Hematopoietic multipotent progenitor cell treated with erythropoietin and hydrocortisone succinate and interleukin-3 and kit ligand, for 17 days (in vitro differentiated cells): ENCODE measurements around the gene CZIB.
A peak's percentile ranks its signal among the peaks of the same experiment; 100 is the strongest.
"Not testable (repeated sequence)": the region's sequence is repeated elsewhere in the genome, so short reads cannot be mapped to it uniquely, and the experiment has no call there.

ENCODE experiments used
- DNase-seq: peaks from one replicate; pipeline ENCODE4 v3.0.0-alpha.2; 2015; ENCODE audit warnings: low spot score

The CZIB gene

DNA sequence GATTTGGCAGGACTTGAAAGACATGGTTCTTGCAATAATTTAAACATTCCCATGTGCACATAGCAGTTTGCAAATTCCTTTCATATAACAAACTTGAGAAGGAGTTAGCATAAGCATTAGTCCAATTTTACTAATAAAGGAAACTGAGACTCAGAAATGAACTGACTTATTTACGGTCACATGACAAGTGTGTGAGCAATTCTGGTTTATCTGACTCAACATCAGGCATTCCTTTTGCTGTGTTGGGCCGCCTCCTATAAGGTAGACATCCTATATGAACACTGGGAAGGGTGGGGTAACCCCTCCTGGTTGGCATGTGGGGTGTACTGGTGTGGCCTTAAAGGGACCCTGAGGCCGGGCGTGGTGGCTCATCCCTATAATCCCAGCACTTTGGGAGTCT is 32.3 kb downstream of the CZIB start:
- no peak for DNase-seq

DNA sequence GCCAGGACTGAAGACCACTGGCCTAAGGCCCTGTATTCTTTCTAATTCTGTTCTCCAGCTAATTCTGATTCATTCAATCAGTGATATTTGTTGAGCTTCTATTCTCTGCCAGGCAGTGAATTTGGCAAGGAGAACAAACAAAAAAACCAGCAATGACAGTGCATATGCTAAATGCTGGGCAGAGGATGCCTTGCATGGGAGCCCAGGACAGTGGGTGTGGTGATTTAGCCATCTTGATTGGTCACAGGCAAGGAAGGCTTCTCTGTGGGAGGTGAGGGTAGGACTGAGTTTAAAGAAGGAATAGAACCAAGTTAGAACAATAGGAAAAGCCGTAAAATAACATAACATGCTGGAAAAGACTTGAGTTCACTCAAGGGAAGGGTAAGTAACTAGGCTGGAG is 33.0 kb downstream of the CZIB start:
- no peak for DNase-seq

DNA sequence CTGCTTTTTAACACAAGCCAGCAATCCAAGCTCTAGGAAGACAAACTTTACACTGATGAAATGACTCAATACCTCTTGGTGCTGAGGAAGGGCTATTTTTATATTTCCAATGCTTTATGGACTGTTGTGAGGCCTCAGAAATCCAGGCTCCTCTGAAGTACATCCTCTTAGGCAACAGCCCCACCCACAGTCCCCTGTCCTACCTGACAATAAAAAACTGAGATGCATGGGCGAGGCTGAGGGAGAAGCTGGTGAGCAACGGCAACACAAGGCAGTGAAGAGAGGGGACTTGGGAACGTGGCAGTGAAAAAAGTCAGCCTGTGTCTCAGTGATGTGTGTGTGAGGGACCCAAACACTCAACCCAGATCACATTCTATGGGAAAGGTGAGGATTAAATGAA is 33.9 kb downstream of the CZIB start:
- DNase-seq = no peak

DNA sequence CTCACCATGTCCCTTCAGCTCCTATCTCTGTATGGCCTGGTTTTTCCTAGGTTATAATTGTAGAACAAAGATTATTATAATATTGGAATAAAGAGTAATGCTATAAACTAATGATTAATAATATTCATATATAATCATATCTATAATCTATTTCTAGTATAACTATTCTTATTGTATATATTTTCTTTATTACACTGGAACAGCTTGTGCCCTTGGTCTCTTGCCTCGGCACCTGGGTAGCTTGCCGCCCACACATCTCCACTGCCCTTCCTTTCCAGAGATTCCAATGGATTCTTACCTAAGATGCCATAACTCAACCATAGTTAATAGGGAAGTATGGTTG is 34.5 kb downstream of the CZIB start:
- DNase-seq = not testable (repeated sequence)

DNA sequence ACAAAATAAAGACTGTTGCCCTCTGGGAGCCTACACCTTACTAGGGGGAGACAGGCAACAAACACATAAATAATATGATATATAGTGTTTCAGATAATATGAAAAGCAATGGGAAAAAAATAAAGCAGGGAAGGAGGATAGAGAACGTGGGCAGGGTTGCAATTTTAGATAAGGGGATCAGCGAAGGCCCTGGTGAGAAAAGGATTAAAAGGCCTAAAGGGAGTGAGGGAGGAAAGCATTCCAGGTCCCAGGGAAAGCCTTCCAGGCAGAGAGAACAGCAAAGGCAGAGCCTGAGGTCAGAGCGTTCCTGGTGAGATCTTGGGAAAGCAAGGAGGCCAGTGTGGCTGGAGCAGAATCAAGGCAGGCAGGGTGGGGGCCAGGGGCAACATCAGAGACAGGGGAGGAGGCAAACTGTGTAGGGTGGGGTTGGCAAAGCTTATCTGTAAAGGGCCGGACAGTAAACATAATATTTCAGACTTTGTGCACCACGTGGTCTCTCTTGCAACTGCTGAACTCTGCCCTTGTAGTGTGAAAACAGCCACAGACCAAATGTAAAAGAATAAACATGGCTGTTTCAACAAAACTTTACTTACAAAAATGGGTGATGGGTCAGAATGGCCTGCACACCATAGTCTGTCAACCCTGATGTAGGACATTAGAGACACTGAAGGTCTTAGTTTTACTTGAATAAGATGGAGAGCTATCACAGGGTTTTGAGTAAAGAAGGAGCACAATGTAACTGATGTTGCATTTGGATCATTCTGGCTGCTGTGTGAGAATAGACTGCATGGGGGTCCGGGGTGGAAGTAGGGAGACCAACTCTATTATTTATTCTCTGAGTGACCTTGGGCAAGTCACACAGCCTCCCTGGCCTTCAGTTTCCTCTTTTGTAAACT is 37.1 kb downstream of the CZIB start:
- peak; percentile 73 for DNase-seq

DNA sequence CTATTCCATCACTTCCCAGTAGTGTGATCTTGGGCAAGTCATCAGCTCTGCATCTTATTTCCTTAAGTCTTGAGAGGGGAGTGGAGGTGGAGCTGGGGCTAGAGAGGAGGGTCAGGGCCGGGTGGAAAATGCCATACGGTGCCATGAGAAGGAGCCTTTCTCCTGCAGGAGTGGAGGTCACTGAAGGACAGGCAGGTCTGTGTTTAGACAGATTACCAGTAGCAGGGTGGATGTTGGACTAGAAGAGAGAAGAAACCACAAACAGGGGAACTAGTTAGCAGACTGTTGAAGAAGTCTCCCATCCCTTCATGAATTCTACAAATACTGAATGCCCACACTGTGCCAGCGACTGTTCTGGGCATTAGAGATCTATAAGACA is 37.7 kb downstream of the CZIB start:
- peak; percentile 40 for DNase-seq

DNA sequence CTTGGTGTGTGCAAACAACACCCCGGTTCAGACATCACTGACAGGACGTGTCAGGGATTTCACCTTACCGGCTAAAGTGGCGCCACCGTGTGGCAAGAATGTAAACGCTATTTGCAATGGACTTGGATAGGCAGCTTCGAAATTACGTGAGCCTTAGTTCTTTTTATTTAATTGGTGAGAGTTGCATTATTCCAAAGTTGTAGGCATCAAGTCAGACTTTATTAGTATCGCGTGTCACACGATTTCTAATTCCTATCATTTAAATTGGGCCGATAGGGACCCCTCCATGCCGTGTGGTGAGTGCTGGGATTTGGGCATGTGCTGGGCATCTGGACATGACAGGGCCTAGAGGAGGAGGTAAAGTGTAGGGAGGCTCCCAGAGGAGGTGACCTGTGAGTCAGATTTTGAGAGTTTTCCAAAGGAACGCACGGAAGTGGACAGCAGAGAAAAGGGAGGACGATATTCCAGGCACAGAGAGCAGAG is 38.3 kb downstream of the CZIB start:
- DNase-seq = peak; percentile 86

DNA sequence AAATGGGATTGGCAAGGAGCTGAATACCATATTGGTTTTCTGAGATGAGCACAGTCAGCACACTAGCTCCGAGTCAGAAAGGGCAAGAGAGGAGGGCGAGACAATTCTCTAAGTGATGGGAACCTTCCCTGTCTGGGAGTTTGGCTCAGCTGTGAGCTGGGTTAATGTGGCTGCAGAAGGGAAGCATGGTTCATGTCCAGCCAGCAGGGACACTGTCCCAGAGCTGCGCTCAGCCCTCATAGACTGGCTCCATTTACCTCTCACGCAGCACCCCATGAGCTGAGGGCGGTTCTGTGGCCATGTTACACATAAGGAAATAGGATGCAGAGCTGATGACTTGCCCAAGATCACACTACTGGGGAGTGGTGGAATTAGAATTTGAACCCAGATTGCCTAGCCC is 39.5 kb downstream of the CZIB start:
- DNase-seq = no peak

DNA sequence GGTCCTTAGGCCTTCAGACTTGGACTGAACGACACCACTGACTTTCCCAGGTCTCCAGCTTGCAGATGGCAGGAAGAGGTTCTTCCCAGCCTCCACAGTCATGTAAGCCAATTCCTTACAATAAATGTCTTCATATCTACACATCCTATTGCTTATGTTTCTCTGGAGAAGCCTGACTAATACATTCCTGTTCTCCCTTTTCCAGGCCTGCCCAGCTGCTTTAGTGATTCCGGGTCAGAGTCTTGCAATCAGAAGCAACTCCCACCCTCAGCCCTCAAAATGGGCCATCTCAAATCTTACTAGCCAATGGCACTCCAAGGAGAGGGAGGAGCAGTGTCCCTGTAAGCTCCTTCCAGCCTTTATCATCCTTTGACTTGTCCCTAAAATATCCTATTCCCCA is 40.2 kb downstream of the CZIB start:
- DNase-seq = no peak

DNA sequence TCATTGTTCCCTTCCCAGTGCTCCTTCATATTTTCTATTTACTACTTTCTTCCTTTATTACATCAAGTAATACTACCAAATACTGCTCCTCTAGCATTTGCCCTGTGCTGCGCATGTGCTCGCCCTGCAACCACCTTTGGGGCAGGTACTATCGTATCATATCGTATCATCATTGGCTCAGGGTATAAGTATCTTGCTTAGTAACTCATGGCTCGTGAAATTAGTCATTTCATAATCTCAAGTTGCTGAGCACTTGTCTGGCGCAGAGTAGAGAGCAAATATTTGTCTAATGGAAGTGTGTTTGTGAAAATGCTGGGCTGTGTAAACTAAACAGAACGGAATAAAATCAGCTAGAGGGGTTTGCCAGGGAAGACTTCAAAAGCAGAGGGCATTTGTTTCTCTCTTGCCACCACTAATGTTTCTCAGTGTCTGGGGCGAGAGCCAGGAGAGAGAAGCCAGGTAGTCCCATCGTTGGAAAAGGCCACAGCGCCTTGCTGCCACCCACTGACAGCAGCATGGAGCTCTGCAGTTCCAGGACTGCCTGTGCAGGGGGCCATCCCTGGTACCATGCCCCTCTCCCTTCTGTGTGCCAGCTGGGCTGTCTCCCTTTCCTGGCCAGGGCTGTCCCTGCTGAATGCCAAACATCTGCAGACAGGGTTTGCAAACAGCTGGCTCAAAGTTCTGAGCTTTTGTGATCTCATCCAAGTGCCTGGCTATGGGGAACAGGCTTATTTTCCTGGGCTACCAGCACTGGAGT is 43.8 kb downstream of the CZIB start:
- DNase-seq = no peak

DNA sequence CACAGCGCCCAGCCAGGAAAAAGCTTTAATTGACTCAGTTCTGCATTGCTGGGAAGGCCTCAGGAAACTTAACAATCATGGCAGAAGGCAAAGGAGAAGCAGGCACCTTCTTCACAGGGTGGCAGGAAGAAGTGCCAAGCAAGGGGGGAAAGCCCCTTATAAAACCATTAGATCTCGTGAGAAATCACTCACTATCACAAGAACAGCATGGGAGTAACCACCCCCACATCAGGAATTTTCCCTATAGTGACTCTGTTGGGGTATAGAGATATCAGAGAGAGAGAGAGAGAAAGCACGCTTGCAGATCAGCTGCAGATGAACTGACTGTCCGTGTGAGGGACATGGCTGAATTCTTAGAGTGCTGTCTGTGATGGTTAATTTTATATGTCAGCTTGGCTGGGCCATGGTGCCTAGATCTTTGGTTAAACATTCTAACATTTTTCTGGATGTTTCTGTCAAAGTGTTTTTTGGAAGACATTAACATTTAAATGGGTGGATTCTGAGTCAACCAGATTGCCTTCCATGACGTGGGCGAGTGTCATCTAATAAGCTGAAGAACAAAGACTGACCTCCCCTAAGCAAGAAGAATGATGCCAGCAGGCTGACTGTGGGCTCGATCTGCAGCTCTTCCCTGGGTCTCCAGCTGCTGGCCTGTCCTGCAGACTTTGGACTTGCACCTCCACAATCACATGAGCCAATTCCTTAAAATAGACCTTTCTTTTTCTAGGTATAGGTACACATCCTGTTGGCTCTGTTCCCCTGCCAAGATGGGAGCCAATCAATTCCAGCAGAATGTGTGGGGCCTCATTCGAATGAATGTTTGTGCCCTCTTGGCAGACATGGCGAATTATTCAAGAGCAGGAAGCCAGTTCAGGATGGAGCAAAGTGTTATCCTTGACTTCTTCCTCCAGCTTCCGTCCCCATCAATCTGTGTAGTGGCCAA is 45.2 kb downstream of the CZIB start:
- DNase-seq = no peak

DNA sequence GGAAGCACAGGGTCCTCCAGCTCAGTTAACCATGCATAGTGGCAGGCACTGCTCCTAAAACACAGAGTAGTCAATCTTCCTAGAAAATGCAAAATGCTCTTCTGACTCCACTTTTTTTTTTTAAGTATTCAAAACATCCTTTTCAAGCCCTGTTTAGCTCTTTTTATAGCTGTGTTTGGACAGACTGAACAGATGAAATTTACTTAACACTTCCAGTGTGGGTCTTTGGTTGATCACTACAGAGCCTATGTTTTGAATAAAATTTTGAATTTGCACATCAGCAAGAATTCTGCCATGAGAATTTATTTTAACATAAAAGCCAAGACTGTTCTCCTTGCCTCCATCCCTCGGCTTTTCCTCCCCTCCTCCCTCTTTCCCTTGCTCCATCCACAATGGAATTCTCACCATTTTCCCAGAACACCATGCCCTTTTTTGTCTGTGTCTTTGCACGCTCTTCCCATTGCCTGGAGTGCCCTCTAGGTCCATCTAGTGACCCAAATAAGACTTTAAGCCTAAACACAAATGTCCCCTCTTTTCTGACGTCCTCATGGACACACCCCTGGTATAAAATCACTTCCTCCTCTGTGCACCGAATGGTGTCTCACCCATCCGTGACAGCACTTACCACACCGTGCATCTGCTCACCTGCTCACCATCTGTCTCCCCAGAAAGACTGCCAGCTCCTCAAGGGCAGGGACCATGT is 47.9 kb downstream of the CZIB start:
- DNase-seq = no peak

DNA sequence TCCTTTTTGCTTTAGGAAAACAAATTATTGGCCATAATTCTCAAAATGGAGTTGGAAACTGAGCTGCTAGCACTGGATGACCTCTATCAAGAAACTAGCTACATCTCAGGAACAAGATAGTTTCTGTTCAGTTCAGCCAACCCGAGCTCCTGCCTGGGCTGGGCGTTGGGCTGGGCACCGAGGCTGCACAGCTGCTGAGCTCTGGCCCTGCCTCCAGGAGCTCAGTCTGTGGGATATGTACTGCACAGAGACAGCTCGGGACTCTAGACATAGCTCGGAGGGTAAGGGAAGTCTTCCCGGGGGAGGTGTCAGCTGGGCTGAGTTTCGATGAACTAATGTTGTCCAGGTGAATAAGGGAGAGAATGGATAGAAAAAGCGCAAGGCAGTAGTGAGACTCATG is 53.5 kb downstream of the CZIB start:
- DNase-seq = no peak

DNA sequence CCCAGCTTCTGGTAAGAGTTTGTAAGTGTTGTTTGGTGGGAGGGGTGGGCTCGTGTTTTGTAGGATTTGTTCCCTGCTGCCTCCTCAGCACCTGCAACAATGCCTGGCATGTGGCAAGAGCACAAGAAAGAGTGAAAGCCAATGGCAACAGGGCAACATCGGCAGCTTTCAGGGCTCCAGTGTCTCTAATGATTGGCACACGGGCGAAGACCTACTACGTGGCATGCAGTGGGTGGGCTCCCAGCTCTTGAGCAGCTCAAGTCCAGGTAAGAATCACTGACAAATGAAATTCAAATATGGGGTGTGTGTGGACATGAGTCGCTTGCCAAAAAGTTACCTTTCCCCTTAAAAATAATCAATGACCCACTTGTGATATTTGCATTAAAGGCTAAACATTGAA is 54.1 kb downstream of the CZIB start:
- no peak for DNase-seq

DNA sequence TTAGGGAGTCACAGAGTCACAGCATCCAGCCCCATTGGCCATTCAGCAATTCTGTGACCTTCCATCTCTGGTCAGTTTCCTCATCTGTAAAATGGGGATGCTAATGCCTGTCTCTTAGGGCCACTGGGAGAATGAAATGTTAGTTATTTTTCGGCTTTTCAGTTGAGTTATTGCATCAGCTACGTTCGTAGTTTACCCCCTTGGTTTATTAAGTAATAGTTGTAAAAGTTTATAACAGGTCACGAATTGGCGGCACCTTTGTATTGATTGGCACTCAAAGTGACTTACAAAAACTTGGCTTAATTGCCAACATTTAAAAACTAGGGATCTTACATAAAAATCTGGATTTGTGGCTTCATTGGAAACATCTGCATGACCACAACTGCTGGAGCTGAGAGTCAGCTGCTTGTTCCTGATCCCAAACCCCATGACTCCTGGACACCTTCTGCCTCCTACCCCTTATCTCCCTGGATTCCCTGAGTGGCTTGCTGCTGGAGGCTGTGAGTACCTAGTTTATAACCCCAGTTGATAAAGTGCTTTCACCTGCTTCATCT is 54.9 kb downstream of the CZIB start:
- no peak for DNase-seq
